HepG2 (cell line): Measurements from ENCODE around the gene KCNH6. TPM values are rescaled to one million over a fixed set of nuclear protein-coding genes. Genes with fewer than 3 reads are reported as not detected.

ENCODE experiments used
- KDM5B ChIP-seq: sonication (generic); formaldehyde crosslinking; IDR thresholded peaks from 2 replicates; pipeline ENCODE4 v1.4.0; 2020; ENCODE audit warnings: missing genetic modification reagents, mild to moderate bottlenecking, borderline replicate concordance
- ZNF772 ChIP-seq: sonication (generic); formaldehyde crosslinking; IDR thresholded peaks from 2 replicates; pipeline ENCODE4 v1.5.0; 2020; ENCODE audit warnings: mild to moderate bottlenecking, missing genetic modification reagents
- ZNF841 ChIP-seq: sonication (generic); formaldehyde crosslinking; IDR thresholded peaks from 2 replicates; pipeline ENCODE4 v1.8.1; 2023; ENCODE audit warnings: missing genetic modification reagents, borderline replicate concordance
- polyA plus RNA-seq, 8 experiments: library from polyadenylated mRNA; depleted of rRNA in 3 of 8; stranded (reverse) in 7 of 8; unstranded in 1 of 8; fragments of >200 nt; fragmentation: Illumina TruSeq in 4 of 8; extraction: Trizol in 4 of 8; gene quantifications; 2 replicates each; pipeline versions ENCODE4 v1.2.1 to v1.2.3, GENCODE V29; 2011 to 2016; ENCODE audit warnings: low read depth in 4 of 8, missing spikeins in 1 of 8, mixed read lengths in 1 of 8; ENCODE audit not compliant: insufficient read depth in 1 of 8
- total RNA-seq, 5 experiments: library from RNA; depleted of rRNA; stranded (reverse); fragments of >200 nt; fragmentation: Illumina TruSeq; extraction: Trizol; gene quantifications; 2 replicates each; pipeline ENCODE4 v1.2.3, GENCODE V29; 2016; ENCODE audit warnings: low read depth in 1 of 5
- TF ChIP-seq, protein P1 (sequence below): sonication (generic); formaldehyde crosslinking; IDR thresholded peaks from 2 replicates; pipeline ENCODE4 v1.4.0; 2020; ENCODE audit warnings: mild to moderate bottlenecking, missing genetic modification reagents
- TF ChIP-seq, protein P2 (sequence below): sonication (generic); formaldehyde crosslinking; IDR thresholded peaks from 2 replicates; pipeline ENCODE4 v1.4.0; 2020; ENCODE audit warnings: low read depth, mild to moderate bottlenecking, missing genetic modification reagents
- TF ChIP-seq, protein P3 (sequence below): sonication (generic); formaldehyde crosslinking; IDR thresholded peaks from 2 replicates; pipeline ENCODE4 v1.4.0; 2020; ENCODE audit warnings: missing genetic modification reagents
- TF ChIP-seq, protein P4 (sequence below): sonication (generic); formaldehyde crosslinking; IDR thresholded peaks from 2 replicates; pipeline ENCODE4 v1.4.0; 2020; ENCODE audit warnings: missing genetic modification reagents, borderline replicate concordance

Gene KCNH6
- total and polyA plus RNA-seq, 2 of the 13 experiments (the other 11 are each of a cell fraction or from before 2014, with no cell fraction given), result 0.05 to 0.18 TPM

DNA sequence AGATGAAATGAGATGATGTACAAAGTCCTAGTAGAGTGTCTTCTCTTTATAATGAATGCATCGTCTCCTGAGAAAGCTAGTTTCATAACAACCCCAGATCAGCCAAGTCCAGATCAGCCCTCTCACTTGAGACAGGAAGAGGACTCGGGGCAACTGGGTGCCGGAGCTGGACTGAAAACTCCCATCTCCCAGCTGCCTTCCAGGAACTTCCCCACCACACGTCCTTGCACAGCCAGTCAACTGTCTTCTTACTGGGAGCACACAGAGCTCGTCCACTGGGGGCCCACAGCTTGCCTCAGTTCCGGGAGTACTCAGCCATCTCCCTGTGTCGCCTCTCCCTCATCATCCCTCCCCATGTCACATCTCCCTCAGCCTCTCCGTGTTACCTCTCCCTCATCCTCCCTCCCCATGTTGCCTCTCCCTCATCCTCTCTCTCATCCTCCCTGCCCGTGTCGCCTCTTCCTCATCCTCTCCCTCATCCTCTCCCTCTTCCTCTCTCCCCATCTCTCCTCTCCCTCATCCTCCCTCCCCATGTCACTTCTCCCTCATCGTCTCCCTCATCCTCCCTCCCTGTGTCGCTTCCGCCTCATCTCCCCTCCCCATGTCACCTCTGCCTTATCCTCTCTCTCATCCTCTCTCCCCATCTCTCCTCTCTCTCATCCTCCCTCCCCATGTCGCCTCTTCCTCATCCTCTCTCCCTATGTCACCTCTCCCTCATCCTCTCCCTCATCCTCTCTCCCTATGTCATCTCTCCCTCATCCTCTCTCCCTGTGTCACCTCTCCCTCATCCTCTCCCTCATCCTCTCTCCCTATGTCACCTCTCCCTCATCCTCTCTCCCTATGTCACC, 22.4 kb upstream of the KCNH6 start (continued):
- TF ChIP-seq, protein P1, sequence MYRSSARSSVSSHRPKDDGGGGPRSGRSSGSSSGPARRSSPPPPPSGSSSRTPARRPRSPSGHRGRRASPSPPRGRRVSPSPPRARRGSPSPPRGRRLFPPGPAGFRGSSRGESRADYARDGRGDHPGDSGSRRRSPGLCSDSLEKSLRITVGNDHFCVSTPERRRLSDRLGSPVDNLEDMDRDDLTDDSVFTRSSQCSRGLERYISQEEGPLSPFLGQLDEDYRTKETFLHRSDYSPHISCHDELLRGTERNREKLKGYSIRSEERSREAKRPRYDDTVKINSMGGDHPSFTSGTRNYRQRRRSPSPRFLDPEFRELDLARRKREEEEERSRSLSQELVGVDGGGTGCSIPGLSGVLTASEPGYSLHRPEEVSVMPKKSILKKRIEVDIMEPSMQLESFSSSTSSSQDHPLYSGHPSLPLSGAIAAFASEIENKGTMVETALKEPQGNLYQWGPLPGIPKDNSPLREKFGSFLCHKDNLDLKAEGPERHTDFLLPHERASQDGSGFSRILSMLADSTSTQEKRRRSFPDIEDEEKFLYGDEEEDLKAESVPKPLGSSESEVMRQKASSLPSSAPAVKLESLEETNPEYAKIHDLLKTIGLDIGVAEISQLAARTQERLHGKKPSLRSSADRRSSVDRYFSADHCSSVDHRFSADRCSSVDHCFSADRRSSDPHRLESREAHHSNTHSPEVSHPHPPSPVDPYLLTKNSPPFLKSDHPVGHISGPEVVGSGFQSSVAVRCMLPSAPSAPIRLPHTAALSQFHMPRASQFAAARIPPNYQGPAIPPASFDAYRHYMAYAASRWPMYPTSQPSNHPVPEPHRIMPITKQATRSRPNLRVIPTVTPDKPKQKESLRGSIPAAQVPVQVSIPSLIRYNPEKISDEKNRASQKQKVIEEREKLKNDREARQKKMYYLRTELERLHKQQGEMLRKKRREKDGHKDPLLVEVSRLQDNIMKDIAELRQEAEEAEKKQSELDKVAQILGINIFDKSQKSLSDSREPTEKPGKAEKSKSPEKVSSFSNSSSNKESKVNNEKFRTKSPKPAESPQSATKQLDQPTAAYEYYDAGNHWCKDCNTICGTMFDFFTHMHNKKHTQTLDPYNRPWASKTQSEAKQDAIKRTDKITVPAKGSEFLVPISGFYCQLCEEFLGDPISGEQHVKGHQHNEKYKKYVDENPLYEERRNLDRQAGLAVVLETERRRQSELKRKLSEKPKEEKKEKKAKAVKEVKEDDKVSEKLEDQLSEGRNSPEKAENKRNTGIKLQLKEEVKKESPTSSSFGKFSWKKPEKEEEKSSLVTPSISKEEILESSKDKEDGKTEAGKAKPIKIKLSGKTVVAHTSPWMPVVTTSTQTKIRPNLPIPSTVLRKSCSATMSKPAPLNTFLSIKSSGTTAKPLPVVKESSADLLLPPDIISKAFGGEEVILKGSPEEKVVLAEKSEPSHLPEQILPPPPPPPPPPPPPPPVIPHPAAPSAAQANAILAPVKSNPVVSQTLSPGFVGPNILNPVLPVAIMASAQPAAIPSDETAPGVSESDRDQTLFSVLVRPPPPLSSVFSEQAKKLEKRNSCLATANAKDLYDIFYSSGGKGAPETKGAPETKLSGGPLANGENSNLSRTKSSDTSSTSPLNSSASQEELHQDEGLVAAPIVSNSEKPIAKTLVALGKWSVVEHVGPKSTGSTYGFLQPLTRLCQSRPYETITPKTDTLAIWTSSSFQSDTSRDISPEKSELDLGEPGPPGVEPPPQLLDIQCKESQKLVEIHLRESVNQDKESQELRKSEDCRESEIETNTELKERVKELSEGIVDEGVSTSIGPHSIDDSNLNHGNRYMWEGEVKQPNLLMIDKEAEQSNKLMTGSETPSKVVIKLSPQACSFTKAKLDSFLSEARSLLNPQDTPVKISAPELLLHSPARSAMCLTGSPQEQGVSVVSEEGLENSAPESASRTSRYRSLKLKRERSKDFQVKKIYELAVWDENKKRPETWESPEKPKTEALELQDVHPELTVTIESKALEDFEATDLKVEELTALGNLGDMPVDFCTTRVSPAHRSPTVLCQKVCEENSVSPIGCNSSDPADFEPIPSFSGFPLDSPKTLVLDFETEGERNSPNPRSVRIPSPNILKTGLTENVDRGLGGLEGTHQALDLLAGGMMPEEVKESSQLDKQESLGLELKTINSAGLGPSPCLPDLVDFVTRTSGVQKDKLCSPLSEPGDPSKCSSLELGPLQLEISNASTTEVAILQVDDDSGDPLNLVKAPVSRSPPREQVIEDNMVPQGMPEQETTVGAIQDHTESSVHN (CRISPR knock-in tag), result no peak
- no peak for TF ChIP-seq ZNF772 (CRISPR knock-in tag)
- TF ChIP-seq, protein P2, sequence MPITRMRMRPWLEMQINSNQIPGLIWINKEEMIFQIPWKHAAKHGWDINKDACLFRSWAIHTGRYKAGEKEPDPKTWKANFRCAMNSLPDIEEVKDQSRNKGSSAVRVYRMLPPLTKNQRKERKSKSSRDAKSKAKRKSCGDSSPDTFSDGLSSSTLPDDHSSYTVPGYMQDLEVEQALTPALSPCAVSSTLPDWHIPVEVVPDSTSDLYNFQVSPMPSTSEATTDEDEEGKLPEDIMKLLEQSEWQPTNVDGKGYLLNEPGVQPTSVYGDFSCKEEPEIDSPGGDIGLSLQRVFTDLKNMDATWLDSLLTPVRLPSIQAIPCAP (CRISPR knock-in tag), result no peak
- TF ChIP-seq KDM5B (CRISPR knock-in tag), result no peak
- TF ChIP-seq, protein P3, sequence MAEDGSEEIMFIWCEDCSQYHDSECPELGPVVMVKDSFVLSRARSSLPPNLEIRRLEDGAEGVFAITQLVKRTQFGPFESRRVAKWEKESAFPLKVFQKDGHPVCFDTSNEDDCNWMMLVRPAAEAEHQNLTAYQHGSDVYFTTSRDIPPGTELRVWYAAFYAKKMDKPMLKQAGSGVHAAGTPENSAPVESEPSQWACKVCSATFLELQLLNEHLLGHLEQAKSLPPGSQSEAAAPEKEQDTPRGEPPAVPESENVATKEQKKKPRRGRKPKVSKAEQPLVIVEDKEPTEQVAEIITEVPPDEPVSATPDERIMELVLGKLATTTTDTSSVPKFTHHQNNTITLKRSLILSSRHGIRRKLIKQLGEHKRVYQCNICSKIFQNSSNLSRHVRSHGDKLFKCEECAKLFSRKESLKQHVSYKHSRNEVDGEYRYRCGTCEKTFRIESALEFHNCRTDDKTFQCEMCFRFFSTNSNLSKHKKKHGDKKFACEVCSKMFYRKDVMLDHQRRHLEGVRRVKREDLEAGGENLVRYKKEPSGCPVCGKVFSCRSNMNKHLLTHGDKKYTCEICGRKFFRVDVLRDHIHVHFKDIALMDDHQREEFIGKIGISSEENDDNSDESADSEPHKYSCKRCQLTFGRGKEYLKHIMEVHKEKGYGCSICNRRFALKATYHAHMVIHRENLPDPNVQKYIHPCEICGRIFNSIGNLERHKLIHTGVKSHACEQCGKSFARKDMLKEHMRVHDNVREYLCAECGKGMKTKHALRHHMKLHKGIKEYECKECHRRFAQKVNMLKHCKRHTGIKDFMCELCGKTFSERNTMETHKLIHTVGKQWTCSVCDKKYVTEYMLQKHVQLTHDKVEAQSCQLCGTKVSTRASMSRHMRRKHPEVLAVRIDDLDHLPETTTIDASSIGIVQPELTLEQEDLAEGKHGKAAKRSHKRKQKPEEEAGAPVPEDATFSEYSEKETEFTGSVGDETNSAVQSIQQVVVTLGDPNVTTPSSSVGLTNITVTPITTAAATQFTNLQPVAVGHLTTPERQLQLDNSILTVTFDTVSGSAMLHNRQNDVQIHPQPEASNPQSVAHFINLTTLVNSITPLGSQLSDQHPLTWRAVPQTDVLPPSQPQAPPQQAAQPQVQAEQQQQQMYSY (CRISPR knock-in tag), result no peak
- TF ChIP-seq ZNF841 (CRISPR knock-in tag), result no peak
- TF ChIP-seq, protein P4, sequence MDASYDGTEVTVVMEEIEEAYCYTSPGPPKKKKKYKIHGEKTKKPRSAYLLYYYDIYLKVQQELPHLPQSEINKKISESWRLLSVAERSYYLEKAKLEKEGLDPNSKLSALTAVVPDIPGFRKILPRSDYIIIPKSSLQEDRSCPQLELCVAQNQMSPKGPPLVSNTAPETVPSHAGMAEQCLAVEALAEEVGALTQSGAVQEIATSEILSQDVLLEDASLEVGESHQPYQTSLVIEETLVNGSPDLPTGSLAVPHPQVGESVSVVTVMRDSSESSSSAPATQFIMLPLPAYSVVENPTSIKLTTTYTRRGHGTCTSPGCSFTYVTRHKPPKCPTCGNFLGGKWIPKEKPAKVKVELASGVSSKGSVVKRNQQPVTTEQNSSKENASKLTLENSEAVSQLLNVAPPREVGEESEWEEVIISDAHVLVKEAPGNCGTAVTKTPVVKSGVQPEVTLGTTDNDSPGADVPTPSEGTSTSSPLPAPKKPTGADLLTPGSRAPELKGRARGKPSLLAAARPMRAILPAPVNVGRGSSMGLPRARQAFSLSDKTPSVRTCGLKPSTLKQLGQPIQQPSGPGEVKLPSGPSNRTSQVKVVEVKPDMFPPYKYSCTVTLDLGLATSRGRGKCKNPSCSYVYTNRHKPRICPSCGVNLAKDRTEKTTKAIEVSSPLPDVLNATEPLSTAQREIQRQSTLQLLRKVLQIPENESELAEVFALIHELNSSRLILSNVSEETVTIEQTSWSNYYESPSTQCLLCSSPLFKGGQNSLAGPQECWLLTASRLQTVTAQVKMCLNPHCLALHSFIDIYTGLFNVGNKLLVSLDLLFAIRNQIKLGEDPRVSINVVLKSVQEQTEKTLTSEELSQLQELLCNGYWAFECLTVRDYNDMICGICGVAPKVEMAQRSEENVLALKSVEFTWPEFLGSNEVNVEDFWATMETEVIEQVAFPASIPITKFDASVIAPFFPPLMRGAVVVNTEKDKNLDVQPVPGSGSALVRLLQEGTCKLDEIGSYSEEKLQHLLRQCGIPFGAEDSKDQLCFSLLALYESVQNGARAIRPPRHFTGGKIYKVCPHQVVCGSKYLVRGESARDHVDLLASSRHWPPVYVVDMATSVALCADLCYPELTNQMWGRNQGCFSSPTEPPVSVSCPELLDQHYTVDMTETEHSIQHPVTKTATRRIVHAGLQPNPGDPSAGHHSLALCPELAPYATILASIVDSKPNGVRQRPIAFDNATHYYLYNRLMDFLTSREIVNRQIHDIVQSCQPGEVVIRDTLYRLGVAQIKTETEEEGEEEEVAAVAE (CRISPR knock-in tag), result peak; percentile 58; the same call in 1 of the 2 replicates
- TF ChIP-seq, all 625 proteins: peak for 3
